ENCODE measurements around the gene PSMD5.

PSMD5 gene

GRCh38 chr9:120879446-120879845, 36.7 kb upstream of the PSMD5 start:
- POLR2A ChIA-PET (ENCODE audit: low non-redundant PET): interaction anchor here (0.5 kb wide), 1 partner anchor 125 kb away, joined by 7 read pairs; no protein-coding TSS in a partner anchor
- CTCF ChIA-PET: no interaction called here
- H3K27ac ChIP-seq: no peak overlapping the region
- TF ChIP-seq CTCF (conservative IDR thresholded peaks at IDR 0.05; ENCODE audit: low read depth): no peak
- no peak for DNase-seq (ENCODE audit: low spot score)

GRCh38 chr9:120878188-120879130, 35.7 kb upstream of the PSMD5 start:
- CTCF ChIA-PET: interaction anchor here (0.9 kb wide), 1 partner anchor 49 kb away, joined by 5 read pairs; no protein-coding TSS in a partner anchor
- no peak for DNase-seq (ENCODE audit: low spot score)
- peak overlapping the region; percentile 100 for H3K27ac ChIP-seq
- POLR2A ChIA-PET (ENCODE audit: low non-redundant PET): no interaction called here
- TF ChIP-seq CTCF (conservative IDR thresholded peaks at IDR 0.05; ENCODE audit: low read depth): no peak

- POLR2A ChIA-PET (ENCODE audit: low non-redundant PET): no interaction called here
- CTCF ChIA-PET: interaction anchor here (0.5 to 1.0 kb wide), 2 partner anchors 47 to 60 kb away, joined by 3 to 4 read pairs; no protein-coding TSS in a partner anchor
- peak; percentile 55 for TF ChIP-seq CTCF (conservative IDR thresholded peaks at IDR 0.05; ENCODE audit: low read depth)
- peak overlapping the region; percentile 100 for H3K27ac ChIP-seq
- DNase-seq (ENCODE audit: low spot score): peak; percentile 86
These were observed 34.7 kb upstream of the PSMD5 start for GRCh38 chr9:120877276-120878034.

GRCh38 chr9:120876842-120877240, 34.1 kb upstream of the PSMD5 start, which contains the start of gene PHF19:
Gene PHF19, minus strand, starts transcription at chr9:120877188. Its CDS starts 2,447 bp downstream, at chr9:120874741.
- POLR2A ChIA-PET (ENCODE audit: low non-redundant PET): interaction anchor here (0.6 to 1.4 kb wide), 2 partner anchors 20 to 84 kb away, joined by 3 to 6 read pairs; partner anchors contain the start of gene FBXW2
- TF ChIP-seq CTCF (conservative IDR thresholded peaks at IDR 0.05; ENCODE audit: low read depth): no peak
- H3K27ac ChIP-seq: peak within 1 kb of the TSS; percentile 100
- CTCF ChIA-PET: interaction anchor here (1.0 kb wide), 1 partner anchor 60 kb away, joined by 4 read pairs; no protein-coding TSS in a partner anchor
- peak; percentile 83 for DNase-seq (ENCODE audit: low spot score)

- POLR2A ChIA-PET (ENCODE audit: low non-redundant PET): interaction anchor here (0.5 to 1.4 kb wide), 3 partner anchors 20 to 179 kb away, joined by 3 to 6 read pairs (median 3); partner anchors contain the start of gene FBXW2
- CTCF ChIA-PET: interaction anchor here (0.6 kb wide), 2 partner anchors 101 to 230 kb away, joined by 3 read pairs; no protein-coding TSS in a partner anchor
- H3K27ac ChIP-seq: peak overlapping the region; percentile 100
- TF ChIP-seq CTCF (conservative IDR thresholded peaks at IDR 0.05; ENCODE audit: low read depth): no peak; the same call in 1 of the 2 replicates
- peak; percentile 98 for DNase-seq (ENCODE audit: low spot score)
These were observed 33.5 kb upstream of the PSMD5 start for GRCh38 chr9:120875954-120876841.
